Endothelial cell of umbilical vein (primary cell): ENCODE measurements around the gene WHRN. TPM values are rescaled to one million over a fixed set of nuclear protein-coding genes. Genes with fewer than 3 reads are reported as not detected.

ENCODE experiments used
- BruUV-seq: library from RNA; stranded (reverse); fragments of 400-500 nt; replicated peaks from 2 replicates; lab custom pipeline; 2021; lab: Mats Ljungman, UMichigan
- CTCF ChIA-PET: fragments of 300-600, 350-600 bp; sonication (Branson Sonifier 250); formaldehyde crosslinking; loops from one replicate; lab custom pipeline; 2021; ENCODE audit warnings: antibody characterized with exemption, inconsistent platforms; lab: Charles Lee
- POLR2A ChIA-PET: fragments of 300-600, 350-600 bp; sonication (Branson Sonifier 250); formaldehyde crosslinking; loops from one replicate; lab custom pipeline; 2021; ENCODE audit warnings: antibody characterized with exemption, inconsistent platforms; lab: Charles Lee
- DNase-seq: peaks from one replicate; pipeline ENCODE4 v3.0.0-alpha.2; 2011; ENCODE audit warnings: low read depth, low spot score
- FAIRE-seq: peaks from 2 replicates; lab custom pipeline; 2011; peaks lifted over from hg19 to GRCh38; lab: Jason Lieb, UNC
- H2AFZ ChIP-seq: 2 replicates; pipeline ENCODE4 v1.6.0; 2012; ENCODE audit warnings: low read depth, low read length, control low read depth, inconsistent platforms
- H3K27ac ChIP-seq: 2 replicates; pipeline ENCODE4 v1.5.1; 2011; ENCODE audit warnings: low read depth, mild to moderate bottlenecking, control low read depth, low read length, moderate library complexity; ENCODE audit not compliant: insufficient read depth
- H3K27me3 ChIP-seq, 2 experiments: 2 replicates each; pipeline versions ENCODE4 v1.6.0 to v1.6.1; 2011; ENCODE audit warnings: low read length in 2 of 2, mixed read lengths in 1 of 2; ENCODE audit not compliant: control insufficient read depth in 2 of 2, insufficient read depth in 2 of 2
- H3K36me3 ChIP-seq, 2 experiments: 2 replicates in 1 of 2; 3 replicates in 1 of 2; pipeline ENCODE4 v1.5.1; 2011; ENCODE audit warnings: low read length in 2 of 2, mild to moderate bottlenecking in 1 of 2, moderate library complexity in 1 of 2; ENCODE audit not compliant: control insufficient read depth in 2 of 2, insufficient read depth in 2 of 2; ENCODE audit errors: extremely low read depth in 1 of 2
- H3K4me1 ChIP-seq: 3 replicates; pipeline ENCODE4 v1.5.1; 2011; ENCODE audit warnings: mild to moderate bottlenecking, low read length; ENCODE audit not compliant: control insufficient read depth, insufficient read depth; ENCODE audit errors: extremely low read depth
- H3K4me2 ChIP-seq: 2 replicates; pipeline ENCODE4 v1.6.1; 2011; ENCODE audit warnings: low read length, control low read depth, mixed read lengths; ENCODE audit not compliant: insufficient read depth
- H3K4me3 ChIP-seq, 3 experiments: fragments of 200-600 bp in 1 of 3; sonication (generic), shearing (Covaris generic) in 1 of 3; replicated peaks in 1 of 3; 2 replicates each; pipeline ENCODE4 v1.5.1; 2011 to 2016; ENCODE audit warnings: control low read depth in 3 of 3, low read length in 3 of 3, mild to moderate bottlenecking in 2 of 3, inconsistent platforms in 1 of 3, low read depth in 1 of 3, moderate library complexity in 1 of 3; ENCODE audit not compliant: insufficient read depth in 1 of 3
- H3K79me2 ChIP-seq: 2 replicates; pipeline ENCODE4 v1.6.0; 2012; ENCODE audit warnings: low read length, inconsistent platforms; ENCODE audit not compliant: control insufficient read depth, insufficient read depth
- H3K9ac ChIP-seq: replicated peaks from 2 replicates; pipeline ENCODE3; 2011; ENCODE audit warnings: low read length, control low read depth; ENCODE audit not compliant: insufficient read depth; ENCODE audit errors: extremely low read depth
- H3K9me1 ChIP-seq: replicated peaks from 3 replicates; pipeline ENCODE4 v1.6.0; 2011; ENCODE audit warnings: mild to moderate bottlenecking, low read length; ENCODE audit not compliant: control insufficient read depth, insufficient read depth; ENCODE audit errors: extremely low read depth
- H3K9me3 ChIP-seq: replicated peaks from 2 replicates; pipeline ENCODE4 v1.5.1; 2012; ENCODE audit warnings: low read length, inconsistent platforms; ENCODE audit not compliant: control insufficient read depth, insufficient read depth
- H4K20me1 ChIP-seq: replicated peaks from 2 replicates; pipeline ENCODE3; 2011; ENCODE audit warnings: mild to moderate bottlenecking, low read length; ENCODE audit not compliant: control insufficient read depth, insufficient read depth; ENCODE audit errors: extremely low read depth
- EZH2 ChIP-seq: IDR thresholded peaks from 2 replicates; pipeline ENCODE4 v1.6.1; 2012; ENCODE audit warnings: borderline replicate concordance, low read depth, mild to moderate bottlenecking, moderate library complexity, low read length, inconsistent platforms; ENCODE audit not compliant: severe bottlenecking
- FOS ChIP-seq: IDR thresholded peaks from 2 replicates; pipeline ENCODE4 v1.6.1; 2011; ENCODE audit warnings: mild to moderate bottlenecking, low read length, moderate library complexity, borderline replicate concordance; ENCODE audit not compliant: insufficient read depth
- GATA2 ChIP-seq: IDR thresholded peaks from 2 replicates; pipeline ENCODE4 v1.7.0; 2011; ENCODE audit warnings: low read depth, mild to moderate bottlenecking, moderate library complexity, mixed read lengths, low read length; ENCODE audit not compliant: insufficient read length, insufficient read depth
- JUN ChIP-seq: IDR thresholded peaks from 2 replicates; pipeline ENCODE4 v1.6.1; 2011; ENCODE audit warnings: borderline replicate concordance, low read depth; ENCODE audit not compliant: insufficient read length, insufficient read depth
- MYC ChIP-seq: IDR thresholded peaks from one replicate; pipeline ENCODE4 v1.6.1; 2011; ENCODE audit warnings: mild to moderate bottlenecking, low read depth, low read length
- POLR2A ChIP-seq: IDR thresholded peaks from 2 replicates; pipeline ENCODE4 v1.6.1; 2012; ENCODE audit warnings: low read depth, mild to moderate bottlenecking, control low read depth, low read length
- POLR2AphosphoS5 ChIP-seq: IDR thresholded peaks from 2 replicates; pipeline ENCODE4 v1.6.1; 2012; ENCODE audit warnings: low read depth, mild to moderate bottlenecking, control low read depth, low read length, moderate library complexity; ENCODE audit not compliant: insufficient read depth
- dilution Hi-C: fragments of 300-500 bp; cut with MboI; formaldehyde crosslinking; loops from one replicate; pipeline ENCODE4 v1.15.0; 2019; ENCODE audit warnings: low sequenced_read_pairs; ENCODE audit not compliant: extremely low pct_ligation_motif_present
- intact Hi-C: fragments of 100-400 bp; cut with micrococcal nuclease; formaldehyde crosslinking; loops from one replicate; pipeline ENCODE4 v1.10.0; 2022
- polyA plus RNA-seq, 4 experiments: library from polyadenylated mRNA; depleted of rRNA in 3 of 4; stranded (reverse) in 3 of 4; unstranded in 1 of 4; fragments of >200 nt; gene quantifications; 2 replicates each; pipeline versions ENCODE4 v1.2.1 to v1.2.3, GENCODE V29; 2011 to 2012; ENCODE audit warnings: missing spikeins in 1 of 4
- total RNA-seq: library from RNA; stranded (reverse); gene quantifications from 2 replicates; pipeline ENCODE4 v1.2.3, GENCODE V29; 2021
- TF ChIP-seq, protein P1 (sequence below), 2 donors: IDR thresholded peaks; 1 replicate in 1 of 2; 2 replicates in 1 of 2; pipeline ENCODE4 v1.5.1; 2011; ENCODE audit warnings: low read length in 2 of 2, mild to moderate bottlenecking in 2 of 2, moderate library complexity in 2 of 2, control low read depth in 1 of 2, inconsistent platforms in 1 of 2, low read depth in 1 of 2; ENCODE audit not compliant: insufficient read depth in 1 of 2; ENCODE audit errors: extremely low read depth in 1 of 2
- TF ChIP-seq, protein P2 (sequence below): IDR thresholded peaks from 2 replicates; pipeline ENCODE4 v1.6.1; 2011; ENCODE audit not compliant: insufficient read depth, insufficient read length

WHRN gene
- total and polyA plus RNA-seq, 2 donors (not counting 3 experiments of a cell fraction or from before 2014, with no cell fraction given): 0.35 to 0.69 TPM

DNA sequence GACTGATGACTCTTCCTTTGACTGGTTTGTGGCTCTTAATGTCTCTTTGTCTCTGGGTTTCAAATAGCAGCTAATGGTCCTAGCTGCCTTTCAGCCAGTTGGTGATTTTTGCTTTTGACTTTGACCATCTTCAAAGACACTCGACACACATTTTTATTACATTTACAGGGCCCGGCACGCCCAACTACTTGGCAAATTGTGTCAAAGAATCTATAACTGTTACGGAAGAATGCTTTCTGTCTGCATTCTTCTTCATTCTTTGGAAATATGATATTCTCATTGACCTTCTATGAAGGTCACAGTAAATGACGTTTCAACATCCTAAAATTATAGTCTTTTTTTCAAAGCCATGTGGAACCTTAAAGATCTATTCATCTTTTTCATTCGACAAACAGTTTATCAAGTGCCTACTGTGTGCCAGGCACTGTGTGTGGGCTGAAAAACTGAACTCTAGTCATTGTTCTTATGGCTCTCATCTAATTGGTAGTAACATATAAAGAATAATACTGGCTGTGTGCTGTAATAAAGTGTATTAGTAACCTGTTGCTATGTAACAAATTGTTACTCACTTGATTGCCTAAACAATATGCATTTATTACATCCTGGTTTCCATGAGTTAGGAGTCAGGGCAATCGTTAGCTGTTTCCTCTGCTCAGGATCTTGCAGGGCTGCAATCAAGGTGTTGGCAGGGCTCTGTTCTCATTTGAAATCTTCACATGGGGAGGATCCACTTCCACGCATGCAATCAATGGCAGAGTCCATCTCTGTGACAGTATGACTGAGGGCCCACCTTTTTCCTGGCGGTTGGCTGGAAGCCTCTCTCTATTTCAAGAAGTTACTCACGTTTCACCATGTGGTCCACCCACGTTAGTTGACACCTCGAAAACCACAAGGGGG, 7.0 kb upstream of the WHRN start:
- H4K20me1 ChIP-seq: no peaks in the 10 kb centered on the region
- BruUV-seq: no TSS peak
- ChIA-PET POLR2A (no interaction called here), CTCF (interaction anchor here (1.3 to 2.0 kb wide), 4 partner anchors 8 to 24 kb away, joined by 3 to 8 read pairs (median 6); no protein-coding TSS in a partner anchor)
- no peak for TF ChIP-seq EZH2
- TF ChIP-seq, protein P1, sequence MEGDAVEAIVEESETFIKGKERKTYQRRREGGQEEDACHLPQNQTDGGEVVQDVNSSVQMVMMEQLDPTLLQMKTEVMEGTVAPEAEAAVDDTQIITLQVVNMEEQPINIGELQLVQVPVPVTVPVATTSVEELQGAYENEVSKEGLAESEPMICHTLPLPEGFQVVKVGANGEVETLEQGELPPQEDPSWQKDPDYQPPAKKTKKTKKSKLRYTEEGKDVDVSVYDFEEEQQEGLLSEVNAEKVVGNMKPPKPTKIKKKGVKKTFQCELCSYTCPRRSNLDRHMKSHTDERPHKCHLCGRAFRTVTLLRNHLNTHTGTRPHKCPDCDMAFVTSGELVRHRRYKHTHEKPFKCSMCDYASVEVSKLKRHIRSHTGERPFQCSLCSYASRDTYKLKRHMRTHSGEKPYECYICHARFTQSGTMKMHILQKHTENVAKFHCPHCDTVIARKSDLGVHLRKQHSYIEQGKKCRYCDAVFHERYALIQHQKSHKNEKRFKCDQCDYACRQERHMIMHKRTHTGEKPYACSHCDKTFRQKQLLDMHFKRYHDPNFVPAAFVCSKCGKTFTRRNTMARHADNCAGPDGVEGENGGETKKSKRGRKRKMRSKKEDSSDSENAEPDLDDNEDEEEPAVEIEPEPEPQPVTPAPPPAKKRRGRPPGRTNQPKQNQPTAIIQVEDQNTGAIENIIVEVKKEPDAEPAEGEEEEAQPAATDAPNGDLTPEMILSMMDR (IDR thresholded peaks at IDR 0.05; ENCODE audit: extremely low read depth in 1 of 2, insufficient read depth in 1 of 2, low read depth in 1 of 2, low read length in 2 of 2): no peak
- TF ChIP-seq, protein P2, sequence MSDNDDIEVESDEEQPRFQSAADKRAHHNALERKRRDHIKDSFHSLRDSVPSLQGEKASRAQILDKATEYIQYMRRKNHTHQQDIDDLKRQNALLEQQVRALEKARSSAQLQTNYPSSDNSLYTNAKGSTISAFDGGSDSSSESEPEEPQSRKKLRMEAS: no peak
- no peak for TF ChIP-seq GATA2
- TF ChIP-seq JUN: no peak
- TF ChIP-seq FOS: no peak
- no peak for TF ChIP-seq POLR2AphosphoS5
- no peak for TF ChIP-seq MYC
- no peak for TF ChIP-seq POLR2A
- intact Hi-C loops: no loop called here
- H2AFZ ChIP-seq: no peak overlapping the region
- H3K27me3 ChIP-seq: peaks cover 48 to 52% of the 10 kb centered on the region in 2 experiments
- no peaks in the 10 kb centered on the region for H3K79me2 ChIP-seq
- H3K4me1 ChIP-seq: peaks cover 6% of the 10 kb centered on the region
- H3K9me3 ChIP-seq: no peaks in the 10 kb centered on the region
- dilution Hi-C loops: no loop called here
- DNase-seq (no peak), FAIRE-seq (no peak)
- no peaks in the 10 kb centered on the region for H3K36me3 ChIP-seq
- no peak overlapping the region for H3K27ac ChIP-seq
- H3K9ac ChIP-seq: no peak overlapping the region
- no peak overlapping the region for H3K4me3 ChIP-seq
- H3K4me2 ChIP-seq: no peak overlapping the region
- H3K9me1 ChIP-seq: no peaks in the 10 kb centered on the region
